Measurements from ENCODE around the gene SPNS2.

SPNS2 gene

GRCh38 chr17:4499431-4500190 is 930 bp downstream of the SPNS2 start:
- no peak overlapping the region for H3K27ac ChIP-seq
- no peak for TF ChIP-seq ZFX (IDR thresholded peaks at IDR 0.05; ENCODE audit: borderline replicate concordance)
- no peak for TF ChIP-seq CTCF (IDR thresholded peaks at IDR 0.05)

- H3K27ac ChIP-seq, result no peak overlapping the region
- TF ChIP-seq ZFX (IDR thresholded peaks at IDR 0.05; ENCODE audit: borderline replicate concordance) (no peak), CTCF (IDR thresholded peaks at IDR 0.05) (no peak)
Observed at GRCh38 chr17:4500191-4500571, 1.5 kb downstream of the SPNS2 start.

- no peak for TF ChIP-seq ZFX (IDR thresholded peaks at IDR 0.05; ENCODE audit: borderline replicate concordance)
- no peak for TF ChIP-seq CTCF (IDR thresholded peaks at IDR 0.05)
- H3K27ac ChIP-seq, result no peak overlapping the region
Observed at GRCh38 chr17:4501295-4501949, 2.7 kb downstream of the SPNS2 start.

GRCh38 chr17:4502466-4503154 is 3.9 kb downstream of the SPNS2 start:
- no peak overlapping the region for H3K27ac ChIP-seq
- no peak for TF ChIP-seq ZFX (IDR thresholded peaks at IDR 0.05; ENCODE audit: borderline replicate concordance)
- no peak for TF ChIP-seq CTCF (IDR thresholded peaks at IDR 0.05)

- H3K27ac ChIP-seq, result no peak overlapping the region
- TF ChIP-seq ZFX (IDR thresholded peaks at IDR 0.05; ENCODE audit: borderline replicate concordance) (no peak), CTCF (IDR thresholded peaks at IDR 0.05) (no peak)
Observed at GRCh38 chr17:4503283-4504025, 4.8 kb downstream of the SPNS2 start.

- TF ChIP-seq CTCF (IDR thresholded peaks at IDR 0.05), result no peak
- TF ChIP-seq ZFX (IDR thresholded peaks at IDR 0.05; ENCODE audit: borderline replicate concordance), result no peak
- H3K27ac ChIP-seq, result no peak overlapping the region
Observed at GRCh38 chr17:4504188-4504587, 5.5 kb downstream of the SPNS2 start.

All from 22Rv1 (cell line).